Stomach (tissue), 9 donors: ENCODE data around the gene CNOT6L. TPM values are rescaled to one million over a fixed set of nuclear protein-coding genes. Genes with fewer than 3 reads are reported as not detected.

ENCODE experiments used
- DNase-seq, 2 donors: peaks; one replicate each; pipeline versions ENCODE4 v3.0.0 to v3.0.0-alpha.2; 2013 to 2019
- H3K27ac ChIP-seq, 5 donors: fragments of 200-600 bp in 4 of 5; sonication (generic) in 4 of 5; one replicate each; pipeline ENCODE4 v1.5.1; 2013 to 2019; ENCODE audit warnings: mild to moderate bottlenecking in 1 of 5, moderate library complexity in 1 of 5
- H3K27me3 ChIP-seq, 3 donors: fragments of 200-600 bp; sonication (generic); one replicate each; pipeline ENCODE4 v1.5.1; 2017 to 2019; ENCODE audit warnings: mixed run types in 1 of 3
- H3K36me3 ChIP-seq, 4 donors: fragments of 200-600 bp; sonication (generic); 1 replicate in 3 of 4; 2 replicates in 1 of 4; pipeline ENCODE4 v1.5.1; 2016 to 2019
- H3K4me1 ChIP-seq, 4 donors: fragments of 200-600 bp; sonication (generic); one replicate each; pipeline ENCODE4 v1.5.1; 2016 to 2019
- H3K4me3 ChIP-seq, 4 donors: fragments of 200-600 bp; sonication (generic) in 3 of 4; one replicate each; pipeline ENCODE4 v1.5.1; 2016 to 2019; ENCODE audit warnings: mild to moderate bottlenecking in 1 of 4
- H3K9me3 ChIP-seq, 4 donors: fragments of 200-600 bp; sonication (generic); one replicate each; pipeline ENCODE4 v1.5.1; 2016 to 2019
- EP300 ChIP-seq: sonication (generic); formaldehyde crosslinking; IDR thresholded peaks from one replicate; pipeline ENCODE4 v1.6.1; 2017; ENCODE audit warnings: antibody characterized with exemption
- POLR2A ChIP-seq, 4 donors: fragments of 450-650 bp; IDR thresholded peaks; one replicate each; pipeline ENCODE4 v1.6.1; 2016; ENCODE audit warnings: antibody characterized with exemption in 4 of 4, control low read depth in 2 of 4, mild to moderate bottlenecking in 1 of 4, moderate library complexity in 1 of 4
- POLR2AphosphoS5 ChIP-seq, 3 donors: sonication (generic); formaldehyde crosslinking; IDR thresholded peaks; one replicate each; pipeline ENCODE4 v1.6.1; 2016; ENCODE audit warnings: antibody characterized with exemption in 3 of 3
- WGBS, 5 donors: extraction: QIAGEN DNeasy Blood & Tissue Kit in 3 of 5; methylation state at CpG; one replicate each; pipeline versions ENCODE4 v1.1.5 to v1.1.7; 2013 to 2018; 5-methylcytosine and 5-hydroxymethylcytosine counted together
- intact Hi-C: fragments of 100-400 bp; cut with DNase I; formaldehyde crosslinking; loops from one replicate; pipeline ENCODE4 v1.15.1; 2023; ENCODE audit warnings: low total_unique reads
- polyA plus RNA-seq, 3 donors: library from polyadenylated mRNA; stranded (reverse); fragments of 200-250 nt; gene quantifications; one replicate each; pipeline ENCODE4 v1.2.3, GENCODE V29; 2013
- total RNA-seq, 5 donors: library from RNA; depleted of rRNA; stranded (reverse); fragments of >200 nt; gene quantifications; one replicate each; pipeline versions ENCODE4 v1.1.0 to v1.2.3, GENCODE V29; 2014 to 2016
- TF ChIP-seq, protein P1 (sequence below), 7 experiments: fragments of 450-650 bp in 4 of 7; fragments of 200-600 bp in 3 of 7; sonication (generic) in 3 of 7; IDR thresholded peaks; one replicate each; pipeline ENCODE4 v1.5.1; 2016 to 2019; ENCODE audit warnings: antibody characterized with exemption in 7 of 7, control low read depth in 2 of 7, mild to moderate bottlenecking in 1 of 7
- donor health status: healthy with polysubstance abuse.
- donor health status: Bipolar disorder and iron deficiency.
- donor health status: healthy.

The CNOT6L gene
- total and polyA plus RNA-seq, 8 donors, result 4.6 to 74.5 (median 7.4) TPM

DNA sequence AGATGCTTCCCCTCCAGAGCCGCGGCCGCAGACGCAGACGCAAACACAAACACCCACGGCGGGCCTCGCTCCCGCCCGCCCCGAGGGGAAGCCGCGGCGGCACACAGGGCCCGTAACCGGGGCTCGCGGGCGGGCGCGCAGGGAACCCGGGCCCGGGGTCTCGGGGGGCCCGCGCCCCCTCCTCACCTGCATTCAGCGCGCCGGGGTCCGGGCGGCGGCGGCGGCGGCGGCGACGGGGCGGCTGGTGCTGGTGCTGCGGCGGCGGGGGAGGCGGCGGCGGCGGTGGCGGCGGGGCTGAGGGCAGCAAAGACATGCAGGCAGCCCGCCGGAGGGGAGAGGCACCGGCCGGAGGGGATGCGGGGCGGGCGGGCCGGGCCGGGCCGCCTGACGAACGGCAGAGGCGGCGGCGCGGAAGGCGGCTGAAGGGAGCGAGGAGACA, 255 bp upstream of the CNOT6L start:
- WGBS, 5 donors, result 0 to 1% (median 0%) methylated on average over 12 to 66 of the region's 66 CpGs

DNA sequence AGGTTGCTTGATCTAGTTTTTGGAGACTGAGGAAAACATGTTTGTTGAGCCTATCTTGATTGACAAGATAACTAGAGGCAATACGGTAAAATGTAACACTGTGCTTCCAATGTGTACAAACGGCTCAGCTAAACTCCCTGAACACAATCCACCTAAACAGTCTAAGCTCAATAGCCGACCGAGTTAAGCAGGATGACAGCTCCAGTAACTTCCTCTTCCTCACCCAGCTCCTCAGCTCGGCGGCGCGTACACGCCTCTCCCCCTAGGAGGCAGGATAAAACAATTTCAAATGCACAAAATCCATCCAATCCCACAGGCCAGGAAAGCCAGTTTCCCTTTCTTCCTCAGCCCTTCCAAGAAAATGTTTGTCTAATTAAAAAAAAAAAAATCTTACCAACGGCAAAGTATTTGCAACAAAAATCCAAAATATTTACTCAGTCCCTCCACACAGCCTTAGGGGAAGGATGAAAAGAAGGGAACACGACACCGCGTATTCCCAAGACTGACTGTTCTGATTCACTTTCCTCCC, 1.0 kb downstream of the CNOT6L start:
- peak; percentile 76 to 92 for DNase-seq
- Histone ChIP-seq H3K9me3 (no peaks in the 10 kb centered on the region), H3K4me3 (peak overlapping the region; percentile 78 to 95 (median 86)), H3K4me1 (peaks cover 30 to 65% (median 47%) of the 10 kb centered on the region in 4 donors), H3K36me3 (no peaks in the 10 kb centered on the region), H3K27ac (peak overlapping the region; percentile 98 to 100 (median 100)), H3K27me3 (no peaks in the 10 kb centered on the region)
- WGBS, 5 donors, result 0 to 1% (median 1%) methylated on average over 13 of the region's 13 CpGs
- intact Hi-C loops, result no loop called here
- TF ChIP-seq POLR2AphosphoS5 (IDR thresholded peaks at IDR 0.05) (peak in 1 of 3 donors; percentile 54), EP300 (no peak), POLR2A (IDR thresholded peaks at IDR 0.05) (no peak)
- TF ChIP-seq, protein P1, sequence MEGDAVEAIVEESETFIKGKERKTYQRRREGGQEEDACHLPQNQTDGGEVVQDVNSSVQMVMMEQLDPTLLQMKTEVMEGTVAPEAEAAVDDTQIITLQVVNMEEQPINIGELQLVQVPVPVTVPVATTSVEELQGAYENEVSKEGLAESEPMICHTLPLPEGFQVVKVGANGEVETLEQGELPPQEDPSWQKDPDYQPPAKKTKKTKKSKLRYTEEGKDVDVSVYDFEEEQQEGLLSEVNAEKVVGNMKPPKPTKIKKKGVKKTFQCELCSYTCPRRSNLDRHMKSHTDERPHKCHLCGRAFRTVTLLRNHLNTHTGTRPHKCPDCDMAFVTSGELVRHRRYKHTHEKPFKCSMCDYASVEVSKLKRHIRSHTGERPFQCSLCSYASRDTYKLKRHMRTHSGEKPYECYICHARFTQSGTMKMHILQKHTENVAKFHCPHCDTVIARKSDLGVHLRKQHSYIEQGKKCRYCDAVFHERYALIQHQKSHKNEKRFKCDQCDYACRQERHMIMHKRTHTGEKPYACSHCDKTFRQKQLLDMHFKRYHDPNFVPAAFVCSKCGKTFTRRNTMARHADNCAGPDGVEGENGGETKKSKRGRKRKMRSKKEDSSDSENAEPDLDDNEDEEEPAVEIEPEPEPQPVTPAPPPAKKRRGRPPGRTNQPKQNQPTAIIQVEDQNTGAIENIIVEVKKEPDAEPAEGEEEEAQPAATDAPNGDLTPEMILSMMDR (IDR thresholded peaks at IDR 0.05), result peak in 5 of 7 experiments; percentile 20 to 53 (median 26)

More for the DNA sequence above, 255 bp upstream of the CNOT6L start:
- intact Hi-C loops, result no loop called here
- peaks cover 27 to 52% (median 41%) of the 10 kb centered on the region in 4 donors for H3K4me1 ChIP-seq
- H3K27me3 ChIP-seq, result no peaks in the 10 kb centered on the region
- no peaks in the 10 kb centered on the region for H3K36me3 ChIP-seq
- DNase-seq, result no peak
- H3K27ac ChIP-seq, result peak overlapping the region; percentile 98 to 100 (median 100)
- TF ChIP-seq, protein P1 (IDR thresholded peaks at IDR 0.05), result no peak
- TF ChIP-seq POLR2AphosphoS5 (IDR thresholded peaks at IDR 0.05), result peak in 1 of 3 donors; percentile 43
- peak overlapping the region; percentile 78 to 95 (median 86) for H3K4me3 ChIP-seq
- no peaks in the 10 kb centered on the region for H3K9me3 ChIP-seq

DNA sequence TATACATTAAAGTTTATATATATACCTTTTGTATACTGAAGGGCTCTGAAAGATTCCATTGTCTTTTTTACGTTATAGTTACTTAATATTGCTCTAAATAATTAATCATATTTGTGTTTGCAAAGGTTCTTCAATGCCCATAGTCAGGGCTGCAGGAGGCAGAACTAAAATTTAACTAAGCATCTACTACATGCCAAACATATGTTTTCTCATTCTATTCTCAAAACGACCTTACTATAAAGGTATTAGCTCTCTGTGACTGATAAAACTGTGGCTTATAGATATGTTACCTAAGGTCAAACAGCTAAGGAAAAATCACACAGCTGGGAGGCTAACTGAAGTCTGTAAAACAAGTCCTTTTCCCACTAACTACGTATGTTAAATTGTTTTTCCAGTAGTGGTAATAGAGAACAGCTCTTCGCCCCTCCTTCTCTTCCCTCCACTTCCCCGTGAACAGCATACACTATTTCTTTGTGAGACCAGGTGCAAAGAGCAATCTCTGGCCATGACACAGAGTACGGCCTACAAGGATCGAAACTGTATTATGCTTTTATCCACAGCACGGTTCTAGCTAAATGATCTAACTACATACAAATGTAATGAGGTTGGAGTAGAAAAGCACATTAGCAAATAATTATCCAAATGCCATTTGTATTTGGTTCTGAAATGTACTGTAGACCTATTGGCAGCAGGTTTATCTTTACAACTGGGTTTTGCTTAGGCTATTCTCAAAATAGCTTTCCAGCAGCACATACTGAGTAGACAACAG, 1.7 kb downstream of the CNOT6L start:
- no peaks in the 10 kb centered on the region for H3K36me3 ChIP-seq
- H3K27ac ChIP-seq, result peak overlapping the region; percentile 98 to 100 (median 100)
- peak in 1 of 2 donors; percentile 72 for DNase-seq
- H3K4me3 ChIP-seq, result peak overlapping the region; percentile 78 to 95 (median 86)
- TF ChIP-seq POLR2A (IDR thresholded peaks at IDR 0.05) (no peak), POLR2AphosphoS5 (IDR thresholded peaks at IDR 0.05) (no peak), EP300 (no peak)
- TF ChIP-seq, protein P1 (IDR thresholded peaks at IDR 0.05), result no peak
- H3K4me1 ChIP-seq, result peaks cover 30 to 68% (median 47%) of the 10 kb centered on the region in 4 donors
- 17 to 28% (median 19%) methylated on average over 8 of the region's 8 CpGs for WGBS, 5 donors
- no peaks in the 10 kb centered on the region for H3K9me3 ChIP-seq
- no peaks in the 10 kb centered on the region for H3K27me3 ChIP-seq
- intact Hi-C loops, result no loop called here

DNA sequence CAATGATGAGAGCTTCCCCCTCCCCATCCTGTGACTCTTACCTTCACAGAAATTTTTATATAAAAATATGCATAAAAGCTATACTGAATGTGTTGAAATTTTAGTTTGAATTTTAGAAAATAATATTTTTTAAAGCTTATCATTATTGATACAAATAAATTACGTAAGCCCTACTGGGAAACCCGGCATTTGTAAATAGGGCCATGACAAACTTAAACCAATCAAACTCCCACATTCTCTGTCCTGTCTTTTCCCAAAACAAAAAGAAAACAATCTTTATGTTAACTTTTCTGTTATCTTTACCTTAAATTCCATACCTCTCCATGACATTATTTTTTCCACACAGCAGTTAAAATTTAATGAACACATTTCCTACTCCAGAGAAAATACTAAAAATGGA, 2.6 kb downstream of the CNOT6L start:
- H3K4me1 ChIP-seq, result peaks cover 28 to 67% (median 43%) of the 10 kb centered on the region in 4 donors
- H3K27ac ChIP-seq, result peak overlapping the region in 4 of 5 donors; percentile 19 to 100 (median 99)
- H3K27me3 ChIP-seq, result no peaks in the 10 kb centered on the region
- intact Hi-C loops, result no loop called here
- WGBS, 5 donors, result 48 to 74% (median 64%) methylated on average over 2 of the region's 2 CpGs
- H3K36me3 ChIP-seq, result no peaks in the 10 kb centered on the region
- H3K9me3 ChIP-seq, result no peaks in the 10 kb centered on the region
- TF ChIP-seq POLR2AphosphoS5 (IDR thresholded peaks at IDR 0.05), result no peak
- TF ChIP-seq, protein P1 (IDR thresholded peaks at IDR 0.05), result no peak
- no peak for TF ChIP-seq POLR2A (IDR thresholded peaks at IDR 0.05)
- TF ChIP-seq EP300, result no peak
- no peak for DNase-seq
- H3K4me3 ChIP-seq, result no peak overlapping the region
